Stimulated activated CD8-positive, alpha-beta memory T cell treated with anti-CD3 and anti-CD28 coated beads, Interleukin-12 subunit alpha, Interleukin-12 subunit beta, amount 100 ng/mL, for 4 hours (primary cell): ENCODE results near the gene PTPN4.

Experiments used
- DNase-seq: peaks from one replicate; pipeline ENCODE4 v3.0.0-alpha.2; 2020; ENCODE audit warnings: low read depth

PTPN4 gene

DNA sequence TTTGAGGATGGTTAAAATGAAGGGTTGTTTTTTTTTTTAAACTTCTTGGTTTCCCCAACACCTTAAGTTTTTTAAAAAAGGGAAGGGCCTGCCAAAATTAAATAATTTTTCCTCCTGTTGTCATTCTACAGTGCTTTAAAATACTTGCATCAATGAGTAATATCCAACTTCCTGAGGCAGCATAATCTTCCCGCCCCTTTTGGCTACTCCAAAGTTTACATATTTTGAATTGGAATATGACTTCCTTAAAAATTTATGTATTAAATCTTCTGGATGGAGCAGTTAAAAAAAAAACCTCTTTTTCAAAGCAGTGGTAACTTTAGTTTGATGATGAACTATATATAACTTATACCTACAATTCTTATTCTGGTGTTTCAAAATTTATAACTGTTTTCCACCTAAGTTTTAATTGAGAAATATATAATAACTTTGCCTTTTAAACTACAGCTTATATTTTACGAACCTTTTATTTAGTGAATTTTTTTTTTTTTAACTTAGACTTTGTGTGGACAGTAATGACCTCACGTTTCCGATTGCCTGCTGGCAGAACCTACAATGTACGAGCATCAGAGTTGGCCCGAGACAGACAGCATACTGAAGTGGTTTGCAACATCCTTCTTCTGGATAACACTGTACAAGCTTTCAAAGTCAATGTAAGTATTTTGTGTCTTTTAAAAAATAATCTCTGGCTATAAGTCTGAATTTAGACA, 49.8 kb downstream of the PTPN4 start:
- DNase-seq = no peak

DNA sequence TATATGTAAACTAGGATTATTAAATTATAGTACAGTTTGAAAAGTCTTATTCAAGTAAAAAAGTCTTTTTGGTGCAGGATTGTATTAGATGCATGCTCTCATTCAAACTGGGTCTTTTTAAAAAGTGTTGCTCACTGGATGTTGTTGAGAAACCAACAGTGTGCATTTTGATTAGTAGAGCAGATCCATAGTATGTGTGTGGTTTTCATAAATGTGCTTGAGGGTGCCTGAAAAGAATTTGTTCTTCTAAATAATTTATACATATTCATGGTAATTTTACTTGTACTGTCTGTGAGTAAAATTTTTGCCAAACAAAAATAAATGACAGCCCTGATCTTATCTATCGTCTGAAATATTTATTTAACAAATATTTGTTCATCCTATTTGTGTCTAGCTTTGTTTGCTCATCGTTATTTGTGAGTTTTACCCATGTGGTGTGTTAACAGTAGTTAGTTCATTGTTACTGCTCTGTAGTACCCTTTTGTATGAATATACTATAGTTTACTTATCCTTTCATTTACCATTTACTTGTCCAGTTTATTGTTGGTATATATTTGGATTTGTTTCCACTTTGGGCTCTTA, 50.4 kb downstream of the PTPN4 start:
- no peak for DNase-seq

DNA sequence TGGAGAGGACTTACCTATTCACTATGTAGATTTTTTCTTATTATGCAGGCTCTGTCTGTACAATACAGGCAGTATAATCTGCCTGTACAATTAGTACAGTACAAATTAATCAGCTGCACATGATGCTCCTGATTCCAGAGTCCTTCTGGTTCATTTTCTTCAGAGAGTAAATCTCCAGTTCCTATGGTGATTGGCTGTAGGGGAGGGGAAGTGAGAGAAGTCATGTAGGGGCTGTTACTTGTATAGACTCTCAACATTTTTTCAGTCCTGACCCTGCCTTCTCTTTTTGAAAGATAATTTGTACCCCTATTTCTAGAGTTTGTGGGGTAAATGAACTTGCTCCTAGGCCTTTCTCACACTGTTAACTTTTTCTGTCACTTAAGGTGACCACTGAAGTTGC, 54.5 kb downstream of the PTPN4 start:
- no peak for DNase-seq

DNA sequence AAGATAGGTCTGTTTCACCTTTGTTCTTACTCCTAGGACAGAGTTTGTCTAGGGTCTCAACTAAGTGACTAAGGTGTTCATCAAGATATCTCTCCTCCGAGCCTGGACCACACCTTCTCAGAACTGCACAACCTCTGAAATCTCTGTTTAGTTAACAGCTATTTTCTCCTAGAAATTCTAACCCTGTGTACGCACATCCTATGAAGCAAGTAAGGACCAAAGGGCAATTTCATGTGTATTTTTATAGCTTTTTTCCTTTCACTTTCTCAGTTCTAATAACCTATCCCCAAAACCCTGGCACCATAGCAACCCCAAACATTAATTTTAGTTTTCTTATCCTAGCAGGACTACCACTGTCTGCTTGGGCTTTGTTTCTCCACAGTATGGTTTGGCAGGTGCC, 59.1 kb downstream of the PTPN4 start:
- DNase-seq = no peak

DNA sequence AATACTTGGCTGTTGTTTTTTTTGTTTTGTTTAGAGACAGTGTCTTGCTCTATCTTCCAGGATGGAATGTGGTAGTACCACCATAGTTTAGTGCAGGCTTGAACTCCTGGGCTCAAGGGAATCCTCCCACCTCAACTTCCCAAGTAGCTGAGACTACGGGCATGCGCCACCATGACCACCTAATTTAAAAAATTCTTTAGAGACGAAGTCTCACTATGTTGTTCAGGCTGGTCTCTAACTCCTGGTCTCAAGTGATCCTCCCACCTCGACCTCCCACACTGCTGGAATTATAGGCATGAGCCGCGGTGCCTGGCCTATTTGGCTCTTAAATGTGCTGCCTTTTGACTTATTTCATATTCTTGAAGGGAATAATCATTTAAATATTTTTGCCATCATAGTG, 60.1 kb downstream of the PTPN4 start:
- no peak for DNase-seq

DNA sequence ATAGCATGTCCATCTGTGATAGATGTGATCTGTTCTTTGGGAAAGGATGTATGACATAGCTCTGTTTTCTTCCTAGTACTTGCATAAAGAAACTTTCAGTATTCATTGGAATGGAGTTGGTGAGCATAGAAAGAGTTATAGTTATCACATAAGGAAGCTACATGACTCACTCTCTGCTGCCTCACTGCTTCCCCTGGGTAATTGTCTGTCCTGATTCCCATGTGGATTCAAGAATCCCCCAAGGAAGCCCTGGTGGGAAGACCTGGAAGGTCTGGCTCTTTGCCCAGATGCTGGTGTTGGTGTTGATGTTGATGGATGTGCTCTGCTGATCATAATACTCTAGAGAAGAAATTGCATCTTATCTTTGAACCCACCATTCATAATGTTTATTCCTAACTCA, 60.6 kb downstream of the PTPN4 start:
- no peak for DNase-seq

DNA sequence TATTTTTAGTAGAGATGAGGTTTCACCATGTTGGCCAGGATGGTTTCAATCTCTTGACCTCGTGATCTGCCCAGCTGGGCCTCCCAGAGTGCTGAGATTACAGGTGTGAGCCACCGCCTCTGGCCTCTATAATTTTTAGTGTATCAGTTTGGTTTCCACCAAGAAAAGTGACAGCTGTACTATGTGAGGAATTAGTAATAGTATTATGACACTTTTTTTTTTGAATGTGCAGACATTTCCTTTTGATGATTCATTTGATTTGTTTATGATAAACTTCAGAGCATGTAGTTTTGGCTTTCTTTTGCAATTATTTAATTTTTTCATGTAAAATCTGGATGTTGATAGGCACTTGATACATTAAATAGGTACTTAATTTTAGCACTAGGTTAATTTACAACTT, 61.5 kb downstream of the PTPN4 start:
- no peak for DNase-seq

DNA sequence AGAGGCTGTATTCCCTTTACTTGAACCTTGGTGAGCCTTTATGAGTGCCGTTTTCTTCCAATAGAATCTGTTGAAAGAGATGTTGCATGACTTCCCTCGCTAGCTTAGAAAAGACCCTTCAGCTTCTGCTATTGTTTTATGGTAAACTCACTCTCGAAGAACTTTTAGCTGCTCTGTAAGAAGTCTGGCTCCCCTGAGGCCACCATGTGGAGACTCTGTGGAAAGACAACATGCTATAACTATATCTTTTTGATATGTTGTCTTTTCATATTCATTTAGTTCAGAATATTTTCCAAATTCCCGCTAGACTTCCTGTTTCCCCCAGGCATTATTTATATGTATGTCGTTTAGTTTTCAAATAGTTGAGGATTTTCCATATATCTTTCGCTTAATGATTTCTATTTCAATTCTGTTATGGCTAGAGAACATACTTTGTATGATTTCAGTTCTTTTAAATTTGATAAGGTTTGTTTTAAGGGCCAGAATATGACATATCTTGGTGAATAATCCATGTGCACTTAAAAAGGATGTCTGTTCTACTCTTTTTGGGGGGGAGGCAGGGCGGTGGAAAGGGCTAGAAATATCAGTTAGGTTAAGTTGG, 64.1 kb downstream of the PTPN4 start:
- DNase-seq = no peak

DNA sequence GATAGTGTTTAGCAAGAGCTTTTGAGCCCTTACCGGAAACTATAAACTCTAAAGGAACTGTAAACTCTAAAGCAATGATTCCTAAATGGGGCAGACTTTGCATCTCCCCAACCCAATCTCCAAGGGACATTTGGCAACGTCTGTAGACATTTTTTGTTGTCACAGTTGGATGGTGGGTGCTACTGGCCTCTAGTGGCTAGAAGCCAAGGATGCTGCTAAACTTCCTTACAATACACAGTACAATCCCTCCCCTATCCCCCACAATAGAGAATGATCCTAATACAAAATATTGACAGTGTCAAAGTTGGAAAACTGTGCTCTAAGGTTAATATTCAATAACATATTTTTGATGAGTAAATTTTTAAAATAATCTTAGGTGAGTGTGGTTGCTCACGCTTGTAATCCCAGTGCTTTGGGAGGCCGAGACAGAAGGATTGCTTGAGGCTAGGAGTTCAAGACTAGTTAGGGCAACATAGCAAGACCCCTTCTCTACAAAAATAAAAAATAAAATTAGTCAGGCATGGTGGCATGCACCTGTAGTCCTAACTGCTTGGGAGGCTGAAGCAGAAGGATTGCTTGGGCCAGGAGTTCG, 66.7 kb downstream of the PTPN4 start:
- DNase-seq = no peak

DNA sequence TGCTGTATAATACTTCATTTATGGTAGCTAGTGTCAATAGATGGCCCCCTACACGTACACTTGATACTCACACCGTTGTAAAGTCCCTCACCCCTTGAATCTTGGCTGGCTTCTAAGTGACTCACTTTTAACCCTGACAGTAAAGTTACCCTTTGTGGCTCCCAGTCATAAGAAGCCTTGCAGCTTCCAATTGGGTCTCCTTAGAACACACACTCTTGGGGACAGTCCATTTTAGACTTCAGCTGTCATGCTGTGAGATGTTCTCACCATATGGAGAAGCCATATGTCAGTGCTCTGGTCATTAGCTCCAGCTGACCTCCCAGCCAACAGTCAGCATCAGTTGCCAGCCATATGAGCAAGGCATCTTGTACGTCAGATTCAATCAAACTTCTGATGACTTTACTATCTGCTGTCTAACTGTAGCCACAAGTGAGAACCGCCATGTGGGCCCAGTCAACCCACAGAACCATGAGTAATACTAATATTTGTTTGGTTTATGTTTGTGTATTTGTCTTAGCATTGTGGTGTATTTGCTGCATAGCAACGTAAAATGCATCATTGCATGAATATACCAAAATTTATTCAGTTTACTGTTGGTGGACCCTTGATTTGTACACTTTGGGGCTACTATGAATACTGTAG, 68.3 kb downstream of the PTPN4 start:
- no peak for DNase-seq

DNA sequence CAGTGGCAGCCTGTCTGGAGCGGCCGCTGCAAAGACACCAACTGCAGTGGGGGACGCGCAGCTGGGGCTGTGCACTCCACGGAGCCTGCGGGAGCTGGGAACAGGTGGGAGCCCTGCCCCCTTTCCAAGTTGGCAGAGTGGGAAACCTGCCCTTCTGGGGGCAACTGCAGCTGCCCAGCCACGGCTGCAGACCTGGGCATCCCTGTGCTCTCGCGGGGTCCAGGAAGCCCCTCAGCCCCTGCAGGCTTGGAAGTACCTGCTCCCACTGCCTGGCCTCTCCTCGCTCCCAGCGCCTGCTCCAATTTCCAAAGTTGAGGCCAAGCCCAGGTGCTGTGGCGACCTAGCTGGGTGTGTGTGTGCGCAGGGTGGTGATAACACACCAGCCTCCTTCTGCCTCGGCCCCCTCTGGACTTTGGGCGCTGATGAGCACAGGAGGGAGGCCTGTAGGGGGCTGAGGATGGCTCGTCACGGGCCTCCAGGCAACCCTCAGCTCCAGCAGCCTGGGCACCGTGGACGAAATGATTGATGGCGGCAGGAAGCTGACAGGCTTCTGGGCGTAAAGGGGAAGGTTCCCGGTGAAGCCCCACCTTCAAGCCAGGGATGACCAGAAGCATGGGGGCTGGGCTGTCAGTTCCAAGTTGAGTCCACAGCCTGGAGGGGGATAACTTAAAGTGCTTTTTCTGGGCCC, 76.9 kb downstream of the PTPN4 start:
- DNase-seq = no peak

DNA sequence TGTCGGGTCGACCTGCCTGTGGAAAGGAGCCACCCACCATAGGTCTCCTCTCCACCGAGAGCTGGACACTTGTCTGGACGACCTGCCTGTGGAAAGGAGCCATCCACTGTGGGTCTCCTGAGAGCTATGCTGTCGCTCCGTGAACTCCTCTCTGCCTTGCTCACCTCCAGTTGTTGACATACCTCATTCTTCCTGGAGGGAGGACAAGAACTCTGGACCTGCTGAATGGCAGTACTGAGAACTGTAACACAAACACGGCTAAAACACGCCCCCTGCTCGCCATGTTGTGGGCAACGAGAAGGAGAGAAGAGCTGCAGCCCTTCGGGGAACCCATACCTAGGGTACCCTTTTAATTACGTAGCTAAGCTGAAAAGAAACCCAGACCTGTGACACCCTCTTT, 77.6 kb downstream of the PTPN4 start:
- DNase-seq = no peak

DNA sequence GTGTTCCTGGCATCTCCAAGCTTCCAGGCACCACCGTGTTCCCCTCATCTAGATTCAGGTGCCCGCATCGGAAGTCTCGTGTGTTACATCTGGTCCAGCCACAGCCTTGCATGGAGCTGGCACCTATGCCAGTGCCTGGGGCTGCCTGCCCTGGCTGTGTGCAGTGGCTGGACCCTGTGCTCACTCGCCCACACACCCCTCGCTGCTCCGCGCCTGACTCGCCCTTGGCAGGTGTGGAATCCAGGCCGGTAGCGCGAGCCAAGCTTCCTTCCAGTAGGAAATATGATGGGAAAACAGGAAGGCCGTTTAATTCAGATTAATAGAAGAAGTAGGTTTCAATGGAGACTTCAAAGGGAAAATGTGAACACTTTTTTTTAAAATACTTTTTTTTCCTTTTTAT, 78.0 kb downstream of the PTPN4 start:
- DNase-seq = no peak

DNA sequence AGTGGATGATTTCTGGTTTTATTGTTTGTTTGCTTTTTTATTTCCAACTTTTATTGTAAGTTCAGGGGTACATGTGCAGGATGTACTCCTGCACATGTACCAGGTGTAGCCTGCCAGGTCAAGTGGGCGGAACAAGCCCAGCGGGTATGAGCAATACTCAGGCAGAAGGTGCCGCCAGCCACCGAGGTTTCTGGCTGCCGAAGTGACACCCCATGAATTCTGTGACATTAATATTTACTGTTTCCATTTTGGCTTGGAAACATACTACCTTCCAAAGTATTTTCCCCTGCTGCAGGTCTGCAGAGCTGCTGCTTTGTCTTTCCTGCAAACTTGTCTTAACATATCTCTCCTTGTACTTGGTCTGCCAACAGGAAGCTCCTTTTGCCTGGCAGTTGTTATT, 78.5 kb downstream of the PTPN4 start:
- DNase-seq = no peak

DNA sequence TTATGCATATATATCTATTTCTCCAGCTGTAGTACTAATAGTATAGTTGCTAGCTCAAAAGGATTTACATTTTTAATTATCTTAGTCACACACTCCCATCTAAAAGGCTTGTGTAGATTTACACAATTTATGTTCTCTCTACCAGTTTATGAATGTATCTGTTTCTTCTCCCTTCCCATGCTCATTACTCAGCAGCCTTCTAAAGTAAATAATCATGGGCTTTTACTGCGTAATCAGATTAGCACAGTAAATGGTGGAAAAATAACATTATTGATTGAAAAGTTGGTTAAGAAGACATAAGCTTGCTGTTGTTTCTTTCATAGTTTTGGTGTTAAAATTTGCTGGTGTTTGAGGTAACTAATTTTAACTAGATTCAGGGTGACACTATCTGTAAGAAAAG, 81.8 kb downstream of the PTPN4 start:
- no peak for DNase-seq

DNA sequence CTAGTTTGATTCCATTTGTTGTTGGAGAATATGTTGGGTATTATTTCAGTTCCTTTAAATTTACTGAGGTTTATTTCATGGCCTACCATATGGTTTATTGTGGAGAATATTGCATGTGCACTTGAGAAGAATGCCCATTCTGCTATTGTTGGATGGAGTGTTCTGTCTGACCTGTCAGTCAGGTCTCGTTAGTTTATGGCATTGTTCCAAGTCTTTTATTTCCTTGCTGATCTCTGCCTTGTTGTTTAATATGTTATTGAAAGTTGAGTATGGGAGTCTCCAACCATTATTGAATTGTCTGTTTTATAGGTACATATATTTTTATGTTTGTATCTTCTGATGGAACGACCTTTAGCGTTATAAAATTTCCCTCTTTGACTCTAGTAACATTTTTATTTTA, 86.3 kb downstream of the PTPN4 start:
- DNase-seq = no peak

DNA sequence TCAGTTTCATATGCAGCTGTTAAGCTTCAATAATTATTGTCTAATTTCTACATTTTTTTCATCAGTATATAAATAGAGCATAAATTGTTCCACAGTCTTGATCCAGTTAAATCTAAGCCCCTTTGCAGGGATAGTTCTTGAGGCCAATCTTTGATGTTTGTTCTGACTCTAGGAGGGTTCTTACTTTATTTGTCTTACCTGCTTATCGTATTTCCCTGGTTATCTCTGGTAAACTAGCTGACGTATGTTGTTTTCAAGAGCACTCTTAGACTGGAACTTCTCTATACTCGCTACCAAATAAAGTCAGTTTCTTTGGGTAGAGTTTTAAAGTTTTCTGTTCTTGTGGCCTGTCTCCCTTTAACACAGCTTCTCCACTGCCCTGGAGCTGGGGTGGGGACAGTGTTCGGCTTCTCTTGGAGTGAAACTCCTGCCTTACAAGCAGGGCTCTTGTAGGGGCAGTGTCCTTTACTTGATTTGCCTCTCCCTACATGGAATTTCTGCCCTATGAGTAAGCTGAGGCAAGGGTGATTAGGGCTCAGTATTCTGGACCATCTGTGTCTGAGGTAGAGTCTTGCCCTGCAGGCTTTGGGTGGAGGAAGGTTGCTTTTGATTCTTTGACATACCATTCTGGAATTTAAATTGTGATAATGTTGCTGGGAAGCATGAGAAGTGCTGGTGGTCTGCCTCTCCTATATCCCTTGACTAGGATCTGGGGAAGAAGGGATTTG, 90.3 kb downstream of the PTPN4 start:
- no peak for DNase-seq

DNA sequence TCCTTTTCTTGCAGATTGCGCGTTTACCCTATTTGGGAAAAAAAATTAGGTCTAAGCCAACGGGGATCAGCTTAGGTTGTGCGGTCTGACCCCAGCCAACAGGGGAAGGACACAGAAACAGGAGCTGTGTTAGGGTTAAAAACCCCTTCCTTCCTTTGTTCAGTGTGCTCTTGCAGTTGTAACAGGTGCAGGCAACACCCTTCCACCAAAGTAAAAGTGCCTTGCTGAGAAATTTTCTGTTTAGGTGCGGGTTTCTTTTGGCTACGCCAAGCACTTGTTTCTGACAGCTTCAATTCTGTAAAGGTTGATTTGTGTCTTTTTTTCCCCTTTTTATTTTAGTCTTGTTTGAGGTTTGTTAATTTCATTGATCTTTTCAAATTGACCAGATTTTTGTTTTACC, 92.5 kb downstream of the PTPN4 start:
- no peak for DNase-seq

DNA sequence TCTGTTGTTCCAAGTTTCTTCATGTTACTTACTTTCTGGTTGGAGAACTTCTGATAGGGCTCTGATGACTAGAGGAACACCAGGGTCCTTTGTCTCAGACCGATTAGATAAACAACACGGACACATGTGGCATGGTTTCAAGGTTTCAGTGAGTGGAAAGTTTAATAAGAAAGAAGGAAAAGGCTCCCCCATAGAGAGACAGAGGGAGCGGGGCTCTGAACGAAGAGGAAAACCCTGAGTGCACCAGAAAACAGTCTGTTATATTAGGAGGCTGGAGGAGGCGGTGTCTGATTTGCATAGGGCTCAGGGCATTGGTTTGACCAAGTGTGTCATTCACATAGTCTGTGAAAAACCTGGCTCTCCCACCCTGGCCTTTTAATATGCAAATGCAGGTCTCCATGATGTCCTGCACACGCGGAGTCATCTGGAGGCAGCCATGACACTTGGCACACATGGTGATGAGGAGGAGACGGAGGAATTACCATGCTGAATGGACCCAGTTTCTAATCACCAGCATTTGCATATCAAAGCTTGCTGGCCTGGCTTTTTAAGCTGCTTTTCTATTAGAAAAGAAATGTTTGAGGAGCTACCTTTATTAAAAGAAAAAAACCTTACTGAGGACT, 94.2 kb downstream of the PTPN4 start:
- DNase-seq = no peak

DNA sequence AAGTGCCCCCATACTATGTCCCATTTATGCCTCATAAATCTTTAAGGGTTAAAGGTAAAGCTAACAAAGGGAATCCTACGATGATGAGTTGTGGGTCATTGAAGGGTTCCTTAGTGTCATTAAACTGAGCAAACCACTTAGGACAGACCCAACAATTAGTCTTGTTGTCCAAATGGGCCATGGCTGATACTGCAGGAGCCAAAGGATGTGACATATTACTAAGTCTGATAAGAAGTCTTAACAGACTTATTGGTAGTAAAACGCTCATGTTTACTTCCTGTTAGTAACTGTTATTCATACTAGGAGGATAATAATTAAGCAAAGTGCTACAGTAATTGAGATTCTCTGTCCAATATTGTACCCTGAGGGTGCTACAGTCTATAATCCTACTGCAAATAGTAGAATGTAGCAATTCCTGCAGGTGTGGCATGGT, 96.8 kb downstream of the PTPN4 start:
- DNase-seq = no peak

DNA sequence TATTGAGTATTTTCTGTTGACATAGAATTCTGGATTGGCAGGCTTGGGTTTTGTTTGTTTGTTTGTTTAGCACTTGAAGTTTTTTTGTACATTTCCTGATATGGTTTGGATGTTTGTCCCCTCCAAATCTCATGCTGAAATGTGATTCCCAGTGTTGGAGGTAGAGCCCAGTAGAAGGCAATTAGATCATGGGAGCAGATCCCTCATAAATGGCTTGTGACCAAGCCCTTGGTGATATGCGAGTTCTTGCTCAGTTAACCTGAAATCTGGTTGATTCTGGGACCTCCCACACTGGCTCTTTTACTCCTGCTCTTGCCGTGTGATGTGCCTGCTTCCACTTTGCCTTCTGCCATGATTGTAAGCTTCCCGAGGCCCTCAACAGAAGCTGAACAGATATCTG, 98.0 kb downstream of the PTPN4 start:
- no peak for DNase-seq
